ENCODE measurements around the gene SERPINA6.

SERPINA6 gene

GRCh38 chr14:94291906-94292525 lies 31.1 kb downstream of the SERPINA6 start:
- TF ChIP-seq CTCF (IDR thresholded peaks at IDR 0.05) = no peak

- TF ChIP-seq CTCF (IDR thresholded peaks at IDR 0.05) = no peak
Measured at GRCh38 chr14:94291159-94291905, 31.8 kb downstream of the SERPINA6 start.

GRCh38 chr14:94290197-94290596 lies 32.9 kb downstream of the SERPINA6 start:
- no peak for TF ChIP-seq CTCF (IDR thresholded peaks at IDR 0.05)

GRCh38 chr14:94288610-94289465 lies 34.3 kb downstream of the SERPINA6 start:
- TF ChIP-seq CTCF (IDR thresholded peaks at IDR 0.05) = no peak

GRCh38 chr14:94285158-94285557 lies 38.0 kb downstream of the SERPINA6 start:
- no peak for TF ChIP-seq CTCF (IDR thresholded peaks at IDR 0.05)

GRCh38 chr14:94284221-94284620 lies 38.9 kb downstream of the SERPINA6 start:
- no peak for TF ChIP-seq CTCF (IDR thresholded peaks at IDR 0.05)

GRCh38 chr14:94282991-94283723 lies 40.0 kb downstream of the SERPINA6 start:
- no peak for TF ChIP-seq CTCF (IDR thresholded peaks at IDR 0.05)

Measured in LNCAP (cell line).